Stimulated activated CD4-positive, alpha-beta T cell treated with anti-CD3 and anti-CD28 coated beads, Interleukin-2, amount 100 ng/mL, for 48 hours (primary cell): ENCODE results near the gene IFI6.
"Not testable (repeated sequence)": the region's sequence is repeated elsewhere in the genome, so short reads cannot be mapped to it uniquely, and the experiment has no call there.

Experiments used
- DNase-seq, 2 donors: peaks; one replicate each; pipeline ENCODE4 v3.0.0-alpha.2; 2020

Gene IFI6

DNA sequence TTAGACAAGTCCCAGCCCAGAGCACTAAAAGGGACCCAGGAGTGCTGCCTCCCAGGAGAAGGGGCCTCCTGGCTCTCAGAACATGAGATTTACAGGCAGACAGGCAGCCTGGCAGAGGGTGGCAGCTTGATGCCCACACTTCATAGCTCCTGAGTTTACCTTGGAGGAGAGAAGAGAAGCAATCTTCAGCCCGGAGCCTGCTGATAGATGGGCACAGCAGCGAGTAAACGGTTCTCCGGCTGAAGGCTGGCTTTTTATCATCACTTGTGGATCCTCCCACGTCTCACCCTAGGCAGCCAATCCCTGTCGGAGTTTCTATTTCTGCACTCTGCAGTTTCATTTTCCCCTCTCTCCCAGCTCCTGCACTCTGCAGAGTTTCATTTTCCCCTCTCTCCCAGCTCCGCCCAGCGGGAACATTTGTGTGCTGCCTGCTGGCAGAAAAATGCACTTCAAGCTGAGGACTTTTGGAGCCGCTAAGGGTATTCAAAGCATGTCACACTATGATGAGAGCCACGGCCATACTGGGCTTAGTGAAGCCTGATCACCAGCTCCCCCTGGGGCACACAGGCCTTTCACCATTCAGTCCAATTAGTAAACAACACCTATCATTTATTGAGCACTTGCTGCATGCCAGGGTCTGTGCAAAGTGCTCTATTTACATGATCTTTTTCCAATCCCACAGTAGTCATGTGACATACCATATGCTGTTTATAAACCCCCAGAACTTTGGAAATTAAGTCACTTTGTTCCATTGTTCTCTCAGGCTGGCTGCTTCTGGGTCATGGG is at the start of gene IFI6:
Gene IFI6, minus strand, starts transcription at position 229 of the 786 bp plus-strand sequence. CDS start 2,878 bp downstream, outside the sequence.
- DNase-seq: peak; percentile 54 to 60

DNA sequence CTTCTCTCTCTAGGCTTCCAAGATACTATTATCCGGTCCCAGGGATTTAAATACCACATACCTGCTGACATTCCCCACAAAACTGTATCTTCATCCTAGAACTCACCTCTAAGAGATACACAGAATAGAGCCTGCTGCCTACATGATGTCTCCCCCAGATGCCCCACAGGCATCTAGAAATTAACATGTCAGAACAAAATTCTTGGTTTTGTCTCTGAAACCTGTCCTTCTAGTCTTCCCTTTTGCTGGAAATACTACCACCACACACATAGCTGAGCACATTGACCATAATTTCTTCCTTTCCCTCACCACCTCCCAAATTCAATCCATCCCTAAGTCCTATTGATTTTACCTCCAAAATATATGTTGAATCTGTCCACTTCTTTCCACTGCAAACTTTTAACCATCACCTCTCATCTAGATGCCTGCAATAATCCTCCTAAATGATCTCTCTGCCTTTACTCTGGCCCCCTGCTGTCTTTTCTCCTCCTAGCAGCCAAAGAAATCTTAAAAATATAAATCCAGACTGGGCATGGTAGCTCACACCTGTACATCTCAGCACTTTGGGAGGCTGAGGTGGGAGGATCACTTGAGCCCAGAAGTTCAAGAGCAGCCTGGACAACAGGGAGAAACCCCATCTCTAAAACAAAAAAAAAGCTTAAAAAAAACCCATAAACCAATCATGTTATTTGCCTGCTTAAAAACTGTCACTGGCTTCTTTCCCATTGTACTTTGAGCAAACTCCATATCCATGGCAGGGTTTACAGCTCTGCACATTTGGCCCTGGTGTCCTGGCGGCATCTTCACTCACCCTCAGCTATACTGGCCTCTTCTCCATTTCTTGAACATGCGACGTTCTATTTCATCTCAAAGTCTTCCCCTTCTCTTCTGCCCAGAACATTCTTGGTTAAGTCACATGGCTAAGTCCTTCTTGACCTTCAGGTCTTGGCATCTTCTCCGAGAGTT is 47.6 kb upstream of the IFI6 start:
- DNase-seq: no peak

- no peak for DNase-seq
Observed at GRCh38 chr1:27716262-27716895, 44.4 kb upstream of the IFI6 start.

- no peak for DNase-seq
Observed at GRCh38 chr1:27713869-27714513, 42.0 kb upstream of the IFI6 start.

DNA sequence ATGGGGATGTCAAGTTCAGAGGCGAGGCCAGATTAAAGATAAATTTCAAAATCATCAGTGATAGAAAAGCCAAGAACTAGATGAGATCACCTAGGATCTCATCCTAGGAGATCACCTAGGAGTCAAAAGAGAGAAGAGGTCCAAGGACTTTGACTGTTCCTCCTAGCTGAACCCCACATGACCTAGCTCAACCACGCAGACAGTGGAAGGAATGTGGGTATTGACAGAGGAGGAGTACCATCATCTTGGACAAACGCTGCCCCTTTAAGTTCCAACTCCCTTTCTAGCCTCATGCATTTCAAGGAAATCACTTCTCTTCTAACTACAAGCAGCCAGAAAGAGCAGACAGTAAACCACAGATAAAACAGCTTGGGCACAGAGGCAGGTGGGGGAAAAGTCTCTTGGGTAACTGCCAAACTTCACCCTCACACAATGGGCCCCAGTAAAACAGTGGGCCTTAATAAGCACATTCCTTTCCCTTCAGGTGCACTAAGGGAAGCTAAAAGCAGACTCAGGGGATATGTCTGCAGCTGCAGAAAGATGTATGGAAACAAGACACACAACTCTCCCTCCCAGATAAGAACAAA is 41.2 kb upstream of the IFI6 start:
- no peak for DNase-seq

DNA sequence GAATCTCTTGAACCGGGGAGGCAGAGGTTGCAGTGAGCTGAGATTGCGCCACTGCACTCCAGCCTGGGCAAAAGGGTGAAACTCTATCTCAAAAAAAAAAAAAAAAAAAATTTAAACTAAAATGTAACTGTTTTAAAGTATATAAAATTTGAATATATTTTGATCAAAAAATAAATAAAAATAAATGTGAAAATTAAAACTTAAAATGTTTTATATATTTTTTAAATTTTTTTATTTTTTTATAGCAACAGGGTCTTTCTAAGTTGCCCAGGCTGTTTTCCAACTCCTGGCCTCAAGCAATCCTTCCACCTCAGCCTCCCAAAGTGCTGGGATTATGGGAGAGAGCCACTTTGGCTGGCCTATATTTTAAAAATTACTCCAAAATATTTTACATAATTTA is 38.6 kb upstream of the IFI6 start:
- no peak for DNase-seq

DNA sequence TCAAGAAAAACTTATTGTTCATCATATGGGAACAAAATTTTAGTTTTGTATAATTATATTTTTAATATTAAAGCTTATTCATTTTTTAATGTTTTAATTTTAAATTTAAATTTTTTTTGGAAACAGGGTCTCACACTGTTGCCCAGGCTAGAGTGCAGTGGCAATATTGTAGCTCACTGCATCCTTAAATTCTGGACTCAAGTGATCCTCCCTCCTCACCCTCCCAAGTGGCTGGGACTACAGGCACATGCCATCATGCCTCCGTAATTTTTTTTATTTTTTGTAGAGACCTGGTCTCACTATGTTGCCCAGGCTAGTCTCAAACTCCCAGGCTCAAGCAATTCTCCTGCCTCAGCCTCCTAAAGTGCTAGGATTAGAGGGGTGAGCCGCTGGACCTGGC is 33.6 kb upstream of the IFI6 start:
- DNase-seq: no peak

GRCh38 chr1:27704958-27705357 is 33.0 kb upstream of the IFI6 start:
- DNase-seq: no peak

GRCh38 chr1:27696835-27697234 is 24.8 kb upstream of the IFI6 start:
- DNase-seq: not testable (repeated sequence)

- DNase-seq: no peak
Observed at GRCh38 chr1:27690183-27690582, 18.2 kb upstream of the IFI6 start.

- DNase-seq: no peak
Observed at GRCh38 chr1:27689423-27690173, 17.6 kb upstream of the IFI6 start.

DNA sequence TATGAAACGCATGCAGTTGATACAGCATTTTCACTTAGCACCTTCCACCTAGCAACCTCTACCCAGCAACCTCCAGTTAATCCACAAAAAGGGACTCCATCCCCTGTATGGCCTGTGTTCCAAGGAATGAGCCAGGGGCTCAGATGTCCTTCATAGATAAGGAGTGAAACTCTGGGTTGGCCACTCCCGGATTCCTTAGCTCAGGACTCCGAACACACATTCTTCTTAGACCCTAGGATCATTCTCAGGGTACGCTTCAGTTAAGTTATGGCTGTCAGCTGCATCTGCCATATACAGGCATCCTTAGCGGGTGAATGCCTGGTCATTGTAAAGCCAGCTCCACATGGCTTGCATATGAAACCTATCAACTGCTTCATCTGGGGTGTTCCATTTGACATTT is 15.9 kb upstream of the IFI6 start:
- no peak for DNase-seq

DNA sequence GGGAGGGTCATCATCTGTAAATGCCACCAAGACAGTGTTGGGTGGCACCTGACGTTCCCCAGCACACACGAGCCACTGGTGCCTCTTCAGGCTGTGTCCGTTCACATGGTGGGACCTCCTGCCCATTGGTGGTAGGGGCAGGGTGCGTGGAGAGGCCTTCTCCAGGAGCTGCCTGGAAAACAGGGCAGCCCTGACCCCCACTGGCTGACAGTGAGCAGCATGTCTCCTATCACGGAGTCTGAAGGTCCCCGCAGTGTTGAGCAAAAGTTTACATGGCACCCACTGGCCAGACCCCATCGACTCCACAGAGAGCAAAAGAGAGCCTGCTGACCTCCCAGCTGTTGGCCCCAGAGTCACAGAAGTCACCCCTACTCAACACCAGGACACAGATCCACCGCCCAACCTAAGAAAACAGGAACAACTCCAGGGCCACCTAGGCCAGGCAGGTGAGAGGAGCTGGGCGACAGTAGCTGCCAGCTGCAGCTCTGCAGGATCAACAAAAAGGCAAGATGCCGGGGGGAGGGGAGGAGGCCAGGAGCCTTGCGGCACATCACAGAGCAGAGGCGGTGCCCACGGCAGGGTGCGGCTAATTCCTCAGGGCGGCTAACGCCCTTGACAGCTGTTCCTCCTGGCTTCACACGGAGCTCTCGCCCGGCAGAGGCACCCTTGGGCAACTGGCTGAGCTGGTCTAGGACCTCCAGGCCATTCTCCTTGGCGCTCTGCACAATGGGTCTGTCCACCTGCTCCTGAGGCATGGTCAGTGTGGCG is 14.4 kb upstream of the IFI6 start:
- DNase-seq: no peak

GRCh38 chr1:27684176-27684575 is 12.2 kb upstream of the IFI6 start:
- DNase-seq: no peak

DNA sequence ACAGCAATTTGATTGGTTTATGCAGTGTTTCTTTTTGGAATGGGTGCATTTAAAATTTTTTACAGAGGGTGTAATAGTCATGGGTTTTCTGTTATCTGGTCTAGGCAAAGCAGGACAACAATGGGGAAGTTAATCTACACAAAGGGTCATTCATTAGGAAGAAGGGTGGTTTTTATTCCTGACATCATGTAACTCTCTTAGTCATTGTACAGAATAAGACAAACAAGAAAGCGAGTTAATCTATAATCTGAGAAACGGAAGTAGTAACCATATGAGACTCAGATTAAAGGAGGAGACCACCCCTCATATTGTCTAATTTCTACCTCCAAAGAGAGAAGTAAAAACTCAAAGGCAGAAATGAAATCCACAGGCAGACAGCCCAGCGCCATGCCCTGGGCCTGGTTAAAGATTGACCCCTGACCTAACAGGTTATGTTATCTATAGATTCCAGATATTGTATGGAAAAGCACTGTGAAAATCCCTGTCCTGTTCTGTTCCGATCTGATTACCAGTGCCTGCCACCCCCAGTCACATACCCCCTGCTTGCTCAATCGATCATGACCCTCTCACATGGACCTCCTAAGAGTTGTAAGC is 10.5 kb upstream of the IFI6 start:
- DNase-seq: no peak

DNA sequence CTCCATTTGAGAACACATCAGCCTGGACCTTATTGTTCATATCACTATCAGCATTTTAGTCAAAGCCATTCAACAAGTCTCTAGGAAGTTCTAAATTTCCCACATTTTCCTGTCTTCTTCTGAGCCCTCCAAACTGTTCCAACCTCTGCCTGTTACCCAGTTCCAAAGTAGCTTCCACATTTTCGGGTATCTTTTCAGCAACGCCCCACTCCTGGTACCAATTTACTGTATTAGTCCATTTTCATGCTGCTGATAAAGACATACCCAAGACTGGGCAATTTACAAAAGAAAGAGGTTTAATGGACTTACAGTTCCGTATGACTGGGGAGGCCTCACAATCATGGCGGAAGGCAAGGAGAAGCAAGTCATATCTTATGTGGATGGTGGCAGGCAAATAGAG is 9.6 kb upstream of the IFI6 start:
- not testable (repeated sequence) for DNase-seq

- not testable (repeated sequence) for DNase-seq
Observed at GRCh38 chr1:27680225-27680791, 8.3 kb upstream of the IFI6 start.

DNA sequence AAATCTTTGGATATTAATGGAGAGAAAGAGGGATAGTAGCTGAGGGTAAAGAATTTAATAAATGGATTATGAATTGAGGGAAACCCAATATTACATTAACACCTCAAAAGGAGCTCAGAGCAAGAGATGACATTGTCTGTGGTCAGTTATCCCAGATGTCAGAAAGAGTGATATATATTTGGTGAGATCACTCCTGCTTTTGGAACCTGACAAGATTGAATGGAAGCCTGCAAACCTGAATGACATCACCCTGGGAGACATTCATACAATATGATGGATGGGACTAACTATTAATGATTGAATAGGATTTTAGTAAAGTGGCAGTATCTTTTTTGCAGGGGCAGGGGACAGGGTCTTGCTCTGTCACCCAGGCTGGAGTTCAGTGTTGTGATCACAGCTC is 6.8 kb upstream of the IFI6 start:
- no peak for DNase-seq

GRCh38 chr1:27676410-27676809 is 4.4 kb upstream of the IFI6 start:
- no peak for DNase-seq

- DNase-seq: no peak
Observed at GRCh38 chr1:27672750-27673112, 739 bp upstream of the IFI6 start.
